ENCODE data around the gene MTHFD1L.
A peak's percentile ranks its signal among the peaks of the same experiment; 100 is the strongest.

The MTHFD1L gene

GRCh38 chr6:150937132-150937906, 71.8 kb downstream of the MTHFD1L start:
- DNase-seq, result peak in 1 of 3 donors; percentile 6

GRCh38 chr6:150939399-150939798, 73.9 kb downstream of the MTHFD1L start:
- DNase-seq, result no peak

DNA sequence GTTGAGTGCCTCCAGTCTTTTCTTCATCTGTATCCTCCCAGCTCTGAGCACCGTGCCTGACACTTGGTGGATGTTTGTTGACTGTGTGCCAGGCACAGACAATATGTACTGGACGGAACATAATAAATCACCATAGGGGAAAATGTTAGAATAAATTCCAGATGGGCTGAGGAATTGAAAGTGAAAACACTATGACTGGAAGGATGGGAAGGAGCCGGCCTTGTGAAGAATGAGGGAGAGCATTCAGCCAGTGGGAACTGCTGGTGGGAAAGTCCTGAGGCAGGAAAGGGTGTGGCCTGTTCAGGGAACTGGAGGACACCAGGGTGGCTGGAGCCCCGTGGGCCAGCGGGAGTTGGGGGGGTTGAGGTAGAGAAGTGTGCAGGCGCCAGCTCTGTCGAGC, 75.4 kb downstream of the MTHFD1L start:
- peak in 1 of 3 donors; percentile 9 for DNase-seq

DNA sequence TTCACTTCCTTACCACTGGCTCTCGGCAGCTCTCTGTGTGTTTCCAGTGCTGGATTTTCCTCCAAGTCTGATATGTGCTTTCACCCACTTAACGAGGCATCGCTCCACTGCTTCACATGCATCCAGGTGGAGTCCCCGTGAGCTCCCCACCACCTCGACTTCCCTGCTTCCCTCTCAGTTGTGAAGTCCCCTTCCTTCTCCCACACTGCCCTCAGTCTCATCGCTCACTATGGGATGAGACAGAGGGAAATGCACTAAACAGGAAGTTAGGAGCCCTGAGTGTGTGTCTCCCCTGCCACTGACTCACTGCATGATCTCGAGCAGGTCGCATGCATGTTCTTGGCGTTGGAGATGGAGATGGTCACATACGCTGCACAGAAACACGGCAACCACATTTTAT, 84.0 kb downstream of the MTHFD1L start:
- peak; percentile 47 to 71 (median 47) for DNase-seq

DNA sequence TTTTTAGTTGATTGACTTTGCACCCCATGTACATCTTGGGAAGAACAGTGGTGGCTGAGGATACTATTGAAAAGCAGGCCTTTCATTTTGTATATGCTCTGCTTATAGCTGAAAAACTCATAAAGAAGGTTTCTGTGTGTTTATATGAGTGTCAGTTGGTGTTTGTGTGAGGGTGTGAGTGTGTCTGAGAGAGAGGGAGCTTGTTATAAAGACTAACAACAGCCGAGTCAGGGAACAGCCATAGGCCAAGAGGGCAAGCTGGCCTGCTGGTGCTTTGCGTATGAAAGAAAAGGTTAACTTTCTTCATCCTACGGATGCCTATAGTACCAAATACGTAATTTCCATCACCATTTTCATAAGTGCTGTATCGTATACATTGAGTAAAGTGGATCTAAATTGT, 88.3 kb downstream of the MTHFD1L start:
- no peak for DNase-seq

DNA sequence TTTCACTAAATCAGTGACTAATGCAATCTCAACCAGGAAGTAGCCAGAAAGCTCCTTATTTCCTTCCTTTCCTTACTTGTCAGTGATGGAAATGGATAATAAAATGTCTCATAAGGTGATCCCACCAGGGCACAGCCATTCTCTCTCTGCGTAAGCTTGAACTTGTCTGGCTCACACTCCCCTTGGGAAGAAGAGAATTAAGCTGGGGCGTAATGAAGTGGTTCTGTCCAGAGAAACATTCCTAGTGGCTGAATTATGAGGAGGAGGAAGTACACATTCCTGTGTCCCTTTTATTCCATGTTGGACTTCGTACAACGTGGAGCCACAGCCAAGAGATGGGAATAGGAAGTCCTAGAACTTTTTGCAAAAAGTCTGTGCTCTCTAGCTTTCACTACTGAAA, 93.7 kb downstream of the MTHFD1L start:
- DNase-seq, result no peak

DNA sequence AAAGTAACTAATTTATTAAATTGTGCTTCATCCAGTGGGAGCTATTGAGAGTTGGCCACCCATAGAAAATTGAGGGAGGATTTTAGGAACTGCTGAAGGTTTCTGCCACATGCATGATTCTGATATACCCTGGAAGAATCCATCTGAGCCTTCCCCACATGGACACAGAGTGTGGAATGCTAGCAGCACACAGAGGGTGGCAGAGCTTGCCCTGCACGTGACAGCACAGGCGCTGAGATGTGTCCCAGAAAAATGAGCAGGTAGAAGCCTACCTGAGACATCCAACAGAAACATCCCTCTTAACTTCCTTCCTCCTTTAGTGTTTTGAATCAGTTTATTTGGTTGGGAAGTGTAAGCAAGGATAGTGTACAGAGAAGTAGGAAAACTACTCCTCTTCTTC, 96.9 kb downstream of the MTHFD1L start:
- no peak for DNase-seq

DNA sequence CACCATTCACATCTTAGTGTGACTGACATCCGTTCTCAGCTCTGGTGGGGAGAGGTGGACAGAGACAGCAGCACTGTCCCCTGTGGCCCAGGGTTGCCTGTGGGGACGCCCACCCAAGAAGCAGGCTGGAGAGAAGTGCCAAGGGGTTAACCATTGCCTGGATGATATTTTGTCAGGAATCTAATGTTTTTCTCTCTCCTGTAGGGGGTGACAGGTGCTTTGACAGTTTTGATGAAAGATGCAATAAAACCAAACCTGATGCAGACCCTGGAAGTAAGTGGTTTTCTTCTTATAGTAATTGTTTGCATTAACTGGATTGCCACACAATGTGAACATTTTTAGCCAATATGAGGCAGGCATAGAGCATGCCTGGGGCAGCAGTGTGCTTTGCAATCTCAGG, 99.3 kb downstream of the MTHFD1L start:
- DNase-seq, result no peak

GRCh38 chr6:150966786-150967185, 101.3 kb downstream of the MTHFD1L start:
- DNase-seq, result no peak

DNA sequence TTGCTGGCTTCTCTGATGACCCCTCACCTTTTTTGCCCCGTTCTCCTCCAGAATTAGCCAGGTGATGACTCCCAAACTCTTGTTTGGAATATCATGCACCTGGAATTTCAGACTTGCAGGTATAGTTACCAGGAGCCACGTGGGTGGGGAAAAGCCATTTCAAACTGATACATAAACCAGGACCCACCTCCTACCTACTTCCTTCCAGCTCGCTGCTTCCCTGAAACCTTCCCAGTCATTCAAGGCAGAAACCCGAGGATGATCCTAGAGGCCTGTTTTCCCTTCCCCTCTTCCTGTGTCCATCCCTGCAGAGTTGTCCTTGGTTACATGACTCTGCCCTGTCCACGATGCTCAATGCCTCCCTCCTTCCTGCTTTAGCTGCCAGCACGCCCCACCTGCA, 101.9 kb downstream of the MTHFD1L start:
- no peak for DNase-seq

DNA sequence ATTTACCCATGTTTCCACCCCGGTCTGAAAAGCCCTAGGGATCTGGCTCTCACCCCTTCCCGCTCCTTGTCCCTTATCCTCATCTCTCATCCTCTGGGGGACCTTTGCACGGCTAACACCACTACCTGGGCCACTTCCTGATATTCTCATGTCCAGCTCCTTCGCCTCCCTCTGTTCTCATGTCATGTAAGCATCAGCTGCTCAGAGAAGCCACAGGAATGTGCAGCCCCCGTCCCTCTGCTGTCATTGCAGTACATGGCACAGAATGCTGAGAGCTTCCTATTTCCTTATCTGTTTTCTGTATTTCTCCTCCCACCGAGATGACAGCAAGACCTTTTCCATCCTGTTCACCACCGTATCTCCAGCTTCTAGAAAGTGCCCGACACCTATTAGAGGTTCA, 102.4 kb downstream of the MTHFD1L start:
- no peak for DNase-seq

DNA sequence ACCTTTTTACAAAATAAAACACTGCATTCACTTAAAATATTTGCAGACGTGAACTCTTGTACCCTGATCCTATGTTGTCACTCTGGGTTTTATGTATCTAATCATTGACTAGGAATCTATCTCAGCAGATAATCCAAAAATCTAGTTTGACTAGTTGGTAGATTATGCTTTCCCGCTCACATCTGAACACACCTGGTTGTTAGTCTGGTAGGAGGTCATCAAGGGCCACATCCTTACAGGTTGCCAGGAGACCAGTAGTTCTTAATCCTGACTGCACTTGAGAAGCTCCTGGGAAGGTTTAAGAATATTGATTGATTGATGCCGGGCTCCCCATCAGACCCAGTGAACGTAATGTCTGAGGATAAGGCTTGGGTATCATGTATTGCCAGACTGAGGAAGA, 104.4 kb downstream of the MTHFD1L start:
- no peak for DNase-seq

- DNase-seq, result no peak
These were observed 105.7 kb downstream of the MTHFD1L start for GRCh38 chr6:150971219-150971618.

DNA sequence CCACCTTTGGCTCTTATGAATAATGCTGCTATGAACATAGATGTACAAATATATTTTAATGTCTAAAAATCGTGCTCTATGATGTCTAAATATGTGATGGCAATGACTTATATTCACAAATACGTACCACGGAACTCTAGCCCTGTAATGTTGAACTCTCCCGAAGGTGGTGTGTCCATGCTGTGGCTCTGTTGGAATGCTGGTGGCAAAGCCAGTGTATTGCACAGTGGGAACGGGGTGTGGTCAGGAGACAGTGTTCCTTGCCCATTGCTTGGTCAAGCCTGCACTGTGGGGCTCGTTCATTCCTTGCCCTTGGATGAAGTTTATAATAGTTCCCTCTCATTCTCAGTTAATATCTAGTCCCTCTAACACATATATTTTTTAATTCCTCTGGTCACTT, 109.6 kb downstream of the MTHFD1L start:
- DNase-seq, result no peak

DNA sequence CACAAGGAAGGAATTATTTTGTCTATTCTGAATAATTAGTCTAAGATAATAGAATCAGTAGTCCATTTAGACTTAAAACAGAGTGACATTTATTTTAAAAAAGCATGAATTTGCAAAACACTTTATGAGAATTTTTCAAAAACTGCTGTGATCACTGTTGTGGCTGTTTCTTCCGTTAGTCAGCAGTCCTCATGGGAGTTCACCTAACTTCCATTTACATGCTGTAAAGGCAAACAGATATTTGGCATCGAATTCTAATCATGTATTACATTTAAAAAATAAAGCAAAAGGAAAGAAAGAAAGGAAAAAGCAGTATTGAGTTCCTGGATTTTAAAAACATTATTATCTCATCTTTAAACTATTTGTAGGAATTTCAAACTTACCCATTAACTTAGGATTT, 111.8 kb downstream of the MTHFD1L start:
- DNase-seq, result no peak

- DNase-seq, result no peak
These were observed 113.1 kb downstream of the MTHFD1L start for GRCh38 chr6:150978624-150979023.

DNA sequence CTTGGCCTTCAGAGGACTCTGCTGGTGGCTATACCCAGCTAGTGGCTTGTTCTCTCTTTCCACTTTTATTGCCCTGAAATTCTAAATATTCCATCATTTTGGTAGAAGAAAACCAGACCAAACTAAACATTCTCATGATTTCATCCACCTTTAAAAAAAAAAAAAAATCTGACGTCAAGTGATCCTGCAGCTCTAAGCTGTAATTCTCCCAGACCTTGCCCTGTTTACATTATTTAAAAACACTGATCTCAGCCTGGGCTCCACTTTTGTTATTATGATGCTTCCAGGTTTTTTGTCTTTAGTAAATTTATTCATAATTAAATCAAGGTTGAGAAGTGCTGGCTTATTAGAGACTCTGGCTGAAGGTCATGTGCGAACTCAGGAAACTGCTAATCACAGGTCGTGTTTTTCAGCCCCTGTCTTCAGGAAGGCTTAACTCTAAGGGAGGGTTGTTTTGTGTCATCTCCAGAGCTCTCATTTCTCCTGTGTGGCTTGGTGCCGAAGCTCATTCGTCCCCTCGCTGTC, 114.4 kb downstream of the MTHFD1L start:
- DNase-seq, result no peak

GRCh38 chr6:150981095-150981494, 115.6 kb downstream of the MTHFD1L start:
- no peak for DNase-seq

DNA sequence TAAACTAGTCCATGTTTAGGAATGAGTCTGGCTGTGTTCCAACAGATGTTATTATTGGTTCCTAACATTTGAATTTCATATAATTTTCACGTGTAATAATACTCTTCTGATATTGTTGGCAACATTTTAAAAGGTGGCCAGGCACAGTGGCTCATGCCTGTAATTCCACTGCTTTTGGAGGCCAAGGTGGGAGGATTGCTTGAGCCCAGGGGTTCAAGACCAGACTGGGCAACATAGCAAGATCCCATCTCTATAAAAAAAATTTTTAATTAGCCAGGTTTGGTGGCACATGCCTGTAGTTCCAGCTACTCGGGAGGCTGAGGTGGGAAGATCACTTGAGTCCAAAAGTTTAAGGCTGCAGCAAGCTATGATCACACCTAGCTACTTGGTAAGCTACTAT, 116.2 kb downstream of the MTHFD1L start:
- DNase-seq, result no peak

- DNase-seq, result no peak
These were observed 121.9 kb downstream of the MTHFD1L start for GRCh38 chr6:150987371-150987828.

GRCh38 chr6:150987855-150988464, 122.5 kb downstream of the MTHFD1L start:
- no peak for DNase-seq

DNA sequence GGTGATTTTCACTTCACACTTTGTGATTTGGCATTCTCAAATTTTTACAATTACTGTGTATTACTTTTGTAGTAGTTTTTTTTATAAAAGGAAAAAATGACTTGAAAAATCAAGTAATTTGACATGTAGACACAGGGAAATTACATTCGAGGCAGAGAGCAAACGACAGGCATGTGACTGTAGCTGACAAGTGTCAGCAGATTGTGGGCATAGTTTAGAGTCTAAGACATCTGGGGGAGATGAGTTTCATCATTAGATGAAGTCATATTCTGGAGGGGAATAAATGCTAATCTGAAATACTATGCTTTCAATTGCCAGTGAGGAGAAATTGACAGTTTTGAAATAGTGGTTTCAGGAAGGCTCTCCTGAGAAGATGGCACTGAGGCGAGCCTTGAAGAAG, 126.0 kb downstream of the MTHFD1L start:
- peak in 2 of 3 donors; percentile 18 to 31 for DNase-seq

- DNase-seq, result no peak
These were observed 126.8 kb downstream of the MTHFD1L start for GRCh38 chr6:150992262-150992661.

- no peak for DNase-seq
These were observed 127.2 kb downstream of the MTHFD1L start for GRCh38 chr6:150992703-150993102.

All from suppressor macrophage treated with lipopolysaccharide for 1 hour (primary cell).